Uterus (tissue), 4 donors: ENCODE results near the gene ZSCAN30. TPM values are rescaled to one million over a fixed set of nuclear protein-coding genes. Genes with fewer than 3 reads are reported as not detected.
A peak's percentile ranks its signal among the peaks of the same experiment; 100 is the strongest.

Experiments used
- DNase-seq, 2 donors: peaks; one replicate each; pipeline ENCODE4 v3.0.0-alpha.2; 2019 to 2020
- H3K27ac ChIP-seq, 2 donors: fragments of 200-600 bp; sonication (generic); 1 replicate in 1 of 2; 2 replicates in 1 of 2; pipeline ENCODE4 v1.5.1; 2016 to 2018
- H3K27me3 ChIP-seq, 2 donors: fragments of 200-600 bp; sonication (generic); one replicate each; pipeline ENCODE4 v1.5.1; 2018 to 2019; ENCODE audit warnings: control low read depth in 1 of 2
- H3K36me3 ChIP-seq, 2 donors: fragments of 200-600 bp; sonication (generic); one replicate each; pipeline ENCODE4 v1.5.1; 2019; ENCODE audit warnings: control low read depth in 1 of 2
- H3K4me1 ChIP-seq, 2 donors: fragments of 200-600 bp; sonication (generic); one replicate each; pipeline ENCODE4 v1.5.1; 2018 to 2019; ENCODE audit warnings: control low read depth in 1 of 2
- H3K4me3 ChIP-seq, 2 donors: fragments of 200-600 bp; sonication (generic); 1 replicate in 1 of 2; 2 replicates in 1 of 2; pipeline ENCODE4 v1.5.1; 2018 to 2019; ENCODE audit warnings: mild to moderate bottlenecking in 1 of 2
- H3K9me3 ChIP-seq, 2 donors: fragments of 200-600 bp; sonication (generic); one replicate each; pipeline ENCODE4 v1.5.1; 2019; ENCODE audit warnings: control low read depth in 1 of 2
- POLR2A ChIP-seq, 2 donors: fragments of 450-650 bp; IDR thresholded peaks; one replicate each; pipeline ENCODE4 v1.6.1; 2016; ENCODE audit warnings: antibody characterized with exemption in 2 of 2, mild to moderate bottlenecking in 1 of 2, moderate library complexity in 1 of 2
- intact Hi-C: fragments of 100-400 bp; cut with DNase I; formaldehyde crosslinking; loops from one replicate; pipeline ENCODE4 v1.15.1; 2023; ENCODE audit warnings: low total_unique reads
- total RNA-seq, 4 donors: library from RNA; depleted of rRNA in 3 of 4; stranded (reverse); fragments of >200 nt in 3 of 4; gene quantifications; one replicate each; pipeline versions ENCODE4 v1.1.0 to v1.2.4, GENCODE V29; 2014 to 2023
- TF ChIP-seq, protein P1 (sequence below), 4 experiments: fragments of 200-600 bp in 2 of 4; fragments of 450-650 bp in 2 of 4; sonication (generic) in 2 of 4; IDR thresholded peaks; one replicate each; pipeline ENCODE4 v1.5.1; 2016 to 2019; ENCODE audit warnings: antibody characterized with exemption in 4 of 4, mild to moderate bottlenecking in 2 of 4, moderate library complexity in 1 of 4
- donor health status: DM: yes; HTN: yes; CAD: no.

The ZSCAN30 gene
- total RNA-seq, 4 donors from 2014 or later, result 5.0 to 40.3 (median 17.8) TPM

DNA sequence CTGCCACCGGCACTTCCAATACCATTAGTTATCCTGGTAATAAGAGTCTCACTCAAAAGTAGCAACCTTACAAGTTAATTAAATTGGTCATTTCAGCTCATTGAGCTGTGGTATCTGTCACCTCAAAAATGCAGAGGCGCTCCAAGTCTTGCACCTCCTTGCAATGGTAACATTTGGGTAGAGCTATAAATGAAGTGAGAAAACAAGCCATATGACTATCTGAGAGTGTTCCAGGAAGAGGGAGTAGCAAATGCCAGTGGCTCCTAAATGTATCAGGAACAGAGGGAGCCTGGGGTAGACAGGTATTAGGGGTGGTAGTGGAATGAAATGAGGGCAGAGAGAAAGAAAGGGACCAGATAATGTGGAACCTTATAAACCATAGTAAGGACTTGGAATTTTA, 6.0 kb upstream of the ZSCAN30 start:
- Histone ChIP-seq H3K36me3 (no peaks in the 10 kb centered on the region), H3K4me3 (no peak overlapping the region), H3K9me3 (peaks cover 0 to 3% of the 10 kb centered on the region in 2 donors), H3K4me1 (peaks cover 0 to 4% of the 10 kb centered on the region in 2 donors), H3K27me3 (no peaks in the 10 kb centered on the region), H3K27ac (no peak overlapping the region)
- TF ChIP-seq POLR2A (IDR thresholded peaks at IDR 0.05), result no peak
- TF ChIP-seq, protein P1, sequence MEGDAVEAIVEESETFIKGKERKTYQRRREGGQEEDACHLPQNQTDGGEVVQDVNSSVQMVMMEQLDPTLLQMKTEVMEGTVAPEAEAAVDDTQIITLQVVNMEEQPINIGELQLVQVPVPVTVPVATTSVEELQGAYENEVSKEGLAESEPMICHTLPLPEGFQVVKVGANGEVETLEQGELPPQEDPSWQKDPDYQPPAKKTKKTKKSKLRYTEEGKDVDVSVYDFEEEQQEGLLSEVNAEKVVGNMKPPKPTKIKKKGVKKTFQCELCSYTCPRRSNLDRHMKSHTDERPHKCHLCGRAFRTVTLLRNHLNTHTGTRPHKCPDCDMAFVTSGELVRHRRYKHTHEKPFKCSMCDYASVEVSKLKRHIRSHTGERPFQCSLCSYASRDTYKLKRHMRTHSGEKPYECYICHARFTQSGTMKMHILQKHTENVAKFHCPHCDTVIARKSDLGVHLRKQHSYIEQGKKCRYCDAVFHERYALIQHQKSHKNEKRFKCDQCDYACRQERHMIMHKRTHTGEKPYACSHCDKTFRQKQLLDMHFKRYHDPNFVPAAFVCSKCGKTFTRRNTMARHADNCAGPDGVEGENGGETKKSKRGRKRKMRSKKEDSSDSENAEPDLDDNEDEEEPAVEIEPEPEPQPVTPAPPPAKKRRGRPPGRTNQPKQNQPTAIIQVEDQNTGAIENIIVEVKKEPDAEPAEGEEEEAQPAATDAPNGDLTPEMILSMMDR (IDR thresholded peaks at IDR 0.05), result no peak
- no peak for DNase-seq
- intact Hi-C loops, result no loop called here

DNA sequence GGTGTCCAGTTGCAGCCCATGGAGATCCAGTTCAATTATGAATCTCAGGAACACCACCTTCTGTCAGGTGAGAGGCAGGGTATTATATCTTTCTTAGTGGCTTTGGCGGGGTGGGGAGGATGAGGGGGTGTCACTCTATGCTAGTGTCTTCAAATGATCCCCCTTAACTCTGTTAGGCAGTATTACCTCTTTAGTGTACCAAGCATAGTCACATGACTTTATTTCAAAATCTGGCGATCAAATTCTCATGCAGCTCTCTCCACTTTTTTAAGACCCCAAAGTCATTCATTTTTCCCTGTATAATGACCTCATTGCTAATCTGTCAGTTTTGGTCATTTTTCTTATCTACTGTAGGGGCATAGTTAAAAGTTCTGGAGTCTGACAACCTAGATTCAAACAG, 1.1 kb upstream of the ZSCAN30 start:
- no peaks in the 10 kb centered on the region for H3K27me3 ChIP-seq
- peak overlapping the region; percentile 56 to 91 for H3K4me3 ChIP-seq
- no peak for DNase-seq
- intact Hi-C loops, result no loop called here
- H3K4me1 ChIP-seq, result peaks cover 0 to 4% of the 10 kb centered on the region in 2 donors
- H3K27ac ChIP-seq, result peak overlapping the region in 1 of 2 donors; percentile 77
- no peaks in the 10 kb centered on the region for H3K36me3 ChIP-seq
- TF ChIP-seq, protein P1 (IDR thresholded peaks at IDR 0.05), result no peak
- TF ChIP-seq POLR2A (IDR thresholded peaks at IDR 0.05), result no peak
- no peaks in the 10 kb centered on the region for H3K9me3 ChIP-seq

GRCh38 chr18:35289727-35290093, 319 bp downstream of the ZSCAN30 start:
- H3K4me1 ChIP-seq, result peaks cover 0 to 4% of the 10 kb centered on the region in 2 donors
- H3K36me3 ChIP-seq, result no peaks in the 10 kb centered on the region
- peak overlapping the region; percentile 77 to 92 for H3K27ac ChIP-seq
- H3K27me3 ChIP-seq, result no peaks in the 10 kb centered on the region
- intact Hi-C loops, result no loop called here
- H3K9me3 ChIP-seq, result no peaks in the 10 kb centered on the region
- DNase-seq, result peak in 1 of 2 donors; percentile 35
- TF ChIP-seq, protein P1 (IDR thresholded peaks at IDR 0.05), result no peak
- TF ChIP-seq POLR2A (IDR thresholded peaks at IDR 0.05), result no peak
- peak overlapping the region; percentile 56 to 91 for H3K4me3 ChIP-seq

GRCh38 chr18:35289293-35289692, 736 bp downstream of the ZSCAN30 start:
- intact Hi-C loops, result no loop called here
- no peak for TF ChIP-seq POLR2A (IDR thresholded peaks at IDR 0.05)
- Histone ChIP-seq H3K27ac (peak overlapping the region; percentile 77 to 92), H3K4me1 (peaks cover 0 to 4% of the 10 kb centered on the region in 2 donors), H3K4me3 (peak overlapping the region; percentile 56 to 91), H3K27me3 (no peaks in the 10 kb centered on the region), H3K9me3 (no peaks in the 10 kb centered on the region), H3K36me3 (no peaks in the 10 kb centered on the region)
- no peak for DNase-seq

- Histone ChIP-seq H3K9me3 (no peaks in the 10 kb centered on the region), H3K4me3 (no peak overlapping the region), H3K27ac (no peak overlapping the region), H3K36me3 (no peaks in the 10 kb centered on the region), H3K4me1 (no peaks in the 10 kb centered on the region), H3K27me3 (no peaks in the 10 kb centered on the region)
- TF ChIP-seq, protein P1 (IDR thresholded peaks at IDR 0.05), result no peak
- TF ChIP-seq POLR2A (IDR thresholded peaks at IDR 0.05), result no peak
- DNase-seq, result no peak
- intact Hi-C loops, result no loop called here
Observed at GRCh38 chr18:35284841-35285240, 5.2 kb downstream of the ZSCAN30 start.
